WTC11 (cell line): ENCODE measurements around the gene FBLN7. TPM values are rescaled to one million over a fixed set of nuclear protein-coding genes. Genes with fewer than 3 reads are reported as not detected.

Experiments
- ATAC-seq: fragments of 200-7000 bp; cut with Tn5 transposase; 2 replicates; pipeline ENCODE4 v1.10.0; 2021; ENCODE audit warnings: mild to moderate bottlenecking, moderate library complexity
- CTCF ChIA-PET: fragments of 300-600 bp; sonication (Branson Sonifier 250); formaldehyde crosslinking; loops from one replicate; lab custom pipeline; 2021; ENCODE audit warnings: antibody characterized with exemption; lab: Charles Lee
- POLR2A ChIA-PET: fragments of 350-600 bp; sonication (Branson Sonifier 250); formaldehyde crosslinking; loops from one replicate; lab custom pipeline; 2021; ENCODE audit warnings: antibody characterized with exemption; lab: Charles Lee
- DNase-seq: peaks from one replicate; pipeline ENCODE4 v3.0.0; 2021; ENCODE audit warnings: low spot score
- H3K27ac Mint-ChIP-seq: 2 replicates; pipeline ENCODE4 v1.8.0; 2021; ENCODE audit warnings: mixed read lengths
- H3K27me3 Mint-ChIP-seq: 2 replicates; pipeline ENCODE4 v1.8.0; 2021; ENCODE audit warnings: low read depth, mild to moderate bottlenecking, moderate library complexity, mixed read lengths
- H3K36me3 Mint-ChIP-seq: 2 replicates; pipeline ENCODE4 v1.8.0; 2021; ENCODE audit warnings: mixed read lengths
- H3K4me1 Mint-ChIP-seq: 2 replicates; pipeline ENCODE4 v1.8.0; 2022; ENCODE audit warnings: mixed read lengths
- H3K4me3 Mint-ChIP-seq: 2 replicates; pipeline ENCODE4 v1.8.0; 2021; ENCODE audit warnings: mild to moderate bottlenecking, moderate library complexity, mixed read lengths
- H3K9me3 Mint-ChIP-seq: 2 replicates; pipeline ENCODE4 v1.8.0; 2021; ENCODE audit warnings: mixed read lengths
- FOXK1 ChIP-seq: sonication (generic); formaldehyde crosslinking; IDR thresholded peaks from 2 replicates; pipeline ENCODE4 v1.8.0; 2022; ENCODE audit warnings: mild to moderate bottlenecking, moderate library complexity, missing genetic modification reagents
- GRHL2 ChIP-seq: fragments of 250-450 bp; sonication (Bioruptor Pico); IDR thresholded peaks from 2 replicates; pipeline ENCODE4 v1.8.0; 2022; ENCODE audit warnings: mild to moderate bottlenecking, moderate library complexity; ENCODE audit not compliant: insufficient replicate concordance, severe bottlenecking
- MXD4 ChIP-seq: fragments of 250-450 bp; sonication (Bioruptor Pico); IDR thresholded peaks from 2 replicates; pipeline ENCODE4 v1.8.0; 2021; ENCODE audit warnings: mild to moderate bottlenecking, moderate library complexity, borderline replicate concordance
- NFE2L1 ChIP-seq: sonication (generic); formaldehyde crosslinking; IDR thresholded peaks from 2 replicates; pipeline ENCODE4 v1.8.1; 2023; ENCODE audit warnings: missing genetic modification reagents
- NR1H2 ChIP-seq: sonication (generic); formaldehyde crosslinking; IDR thresholded peaks from 2 replicates; pipeline ENCODE4 v1.9.0; 2021; ENCODE audit warnings: mild to moderate bottlenecking, moderate library complexity, missing genetic modification reagents
- TCF7 ChIP-seq: sonication (generic); formaldehyde crosslinking; IDR thresholded peaks from 2 replicates; pipeline ENCODE4 v1.8.0; 2022; ENCODE audit warnings: mild to moderate bottlenecking, low read depth, missing genetic modification reagents, moderate library complexity
- TEAD1 ChIP-seq: sonication (generic); formaldehyde crosslinking; IDR thresholded peaks from 2 replicates; pipeline ENCODE4 v1.8.0; 2022; ENCODE audit warnings: mild to moderate bottlenecking, missing genetic modification reagents
- ZNF396 ChIP-seq: fragments of 250-450 bp; sonication (Bioruptor Pico); IDR thresholded peaks from 2 replicates; pipeline ENCODE4 v1.8.0; 2021; ENCODE audit warnings: mild to moderate bottlenecking, moderate library complexity, borderline replicate concordance
- total RNA-seq: library from RNA; stranded (reverse); gene quantifications from 3 replicates; pipeline ENCODE4 v1.2.3, GENCODE V29; 2021
- TF ChIP-seq, protein P1 (sequence below): fragments of 200-600 bp; IDR thresholded peaks from 2 replicates; pipeline ENCODE4 v1.8.0; 2022; ENCODE audit warnings: antibody characterized with exemption
- TF ChIP-seq, protein P2 (sequence below): fragments of 250-450 bp; sonication (Bioruptor Pico); conservative IDR thresholded peaks from 2 replicates; pipeline ENCODE4 v1.9.0; 2021; ENCODE audit warnings: mild to moderate bottlenecking
- TF ChIP-seq, protein P3 (sequence below): sonication (generic); formaldehyde crosslinking; IDR thresholded peaks from 2 replicates; pipeline ENCODE4 v1.8.1; 2022; ENCODE audit warnings: missing genetic modification reagents, borderline replicate concordance
- TF ChIP-seq, protein P4 (sequence below): fragments of 250-450 bp; sonication (Bioruptor Pico); IDR thresholded peaks from 2 replicates; pipeline ENCODE4 v1.9.0; 2021; ENCODE audit warnings: mild to moderate bottlenecking
- TF ChIP-seq, protein P5 (sequence below): fragments of 250-450 bp; sonication (Bioruptor Pico); IDR thresholded peaks from 2 replicates; pipeline ENCODE4 v1.9.0; 2021; ENCODE audit warnings: mild to moderate bottlenecking
- TF ChIP-seq, protein P6 (sequence below): sonication (generic); formaldehyde crosslinking; IDR thresholded peaks from 2 replicates; pipeline ENCODE4 v1.8.1; 2022; ENCODE audit warnings: mild to moderate bottlenecking, moderate library complexity, missing genetic modification reagents
- TF ChIP-seq, protein P7 (sequence below): sonication (generic); formaldehyde crosslinking; IDR thresholded peaks from 2 replicates; pipeline ENCODE4 v1.8.0; 2023; ENCODE audit warnings: missing genetic modification reagents
- TF ChIP-seq, protein P8 (sequence below): sonication (generic); formaldehyde crosslinking; IDR thresholded peaks from 2 replicates; pipeline ENCODE4 v1.8.1; 2022; ENCODE audit warnings: mild to moderate bottlenecking, missing genetic modification reagents, moderate library complexity, borderline replicate concordance
- TF ChIP-seq, protein P9 (sequence below): sonication (generic); formaldehyde crosslinking; IDR thresholded peaks from 2 replicates; pipeline ENCODE4 v1.8.1; 2023; ENCODE audit warnings: mild to moderate bottlenecking, missing genetic modification reagents, borderline replicate concordance

Gene FBLN7
- total RNA-seq, 1 experiment from 2014 or later, result 0.55 TPM

DNA sequence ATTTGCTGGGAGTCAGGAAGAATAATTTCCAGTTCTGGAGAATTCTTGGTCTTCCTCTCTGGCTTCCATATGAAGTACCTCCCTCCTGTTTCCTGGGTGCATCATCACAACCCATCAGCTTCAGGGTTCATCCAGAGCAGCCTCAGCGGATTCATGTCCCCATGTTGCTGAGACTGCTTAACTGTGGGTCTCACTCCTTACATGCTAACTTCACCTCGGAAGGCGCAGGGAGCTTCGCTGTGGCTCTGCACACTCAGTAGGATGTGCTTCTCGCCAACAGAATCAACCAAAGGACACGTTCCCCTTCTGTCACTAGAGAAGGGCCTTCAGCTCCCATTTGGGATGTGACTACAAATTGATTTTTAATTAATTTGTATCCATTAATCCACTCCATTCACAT lies 24.2 kb downstream of the FBLN7 start (continued):
- TF ChIP-seq, protein P1, sequence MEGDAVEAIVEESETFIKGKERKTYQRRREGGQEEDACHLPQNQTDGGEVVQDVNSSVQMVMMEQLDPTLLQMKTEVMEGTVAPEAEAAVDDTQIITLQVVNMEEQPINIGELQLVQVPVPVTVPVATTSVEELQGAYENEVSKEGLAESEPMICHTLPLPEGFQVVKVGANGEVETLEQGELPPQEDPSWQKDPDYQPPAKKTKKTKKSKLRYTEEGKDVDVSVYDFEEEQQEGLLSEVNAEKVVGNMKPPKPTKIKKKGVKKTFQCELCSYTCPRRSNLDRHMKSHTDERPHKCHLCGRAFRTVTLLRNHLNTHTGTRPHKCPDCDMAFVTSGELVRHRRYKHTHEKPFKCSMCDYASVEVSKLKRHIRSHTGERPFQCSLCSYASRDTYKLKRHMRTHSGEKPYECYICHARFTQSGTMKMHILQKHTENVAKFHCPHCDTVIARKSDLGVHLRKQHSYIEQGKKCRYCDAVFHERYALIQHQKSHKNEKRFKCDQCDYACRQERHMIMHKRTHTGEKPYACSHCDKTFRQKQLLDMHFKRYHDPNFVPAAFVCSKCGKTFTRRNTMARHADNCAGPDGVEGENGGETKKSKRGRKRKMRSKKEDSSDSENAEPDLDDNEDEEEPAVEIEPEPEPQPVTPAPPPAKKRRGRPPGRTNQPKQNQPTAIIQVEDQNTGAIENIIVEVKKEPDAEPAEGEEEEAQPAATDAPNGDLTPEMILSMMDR, result no peak
- TF ChIP-seq MXD4 (CRISPR knock-in tag) (no peak), GRHL2 (CRISPR knock-in tag) (no peak), NR1H2 (CRISPR knock-in tag) (no peak), NFE2L1 (no peak)
- TF ChIP-seq, protein P2, sequence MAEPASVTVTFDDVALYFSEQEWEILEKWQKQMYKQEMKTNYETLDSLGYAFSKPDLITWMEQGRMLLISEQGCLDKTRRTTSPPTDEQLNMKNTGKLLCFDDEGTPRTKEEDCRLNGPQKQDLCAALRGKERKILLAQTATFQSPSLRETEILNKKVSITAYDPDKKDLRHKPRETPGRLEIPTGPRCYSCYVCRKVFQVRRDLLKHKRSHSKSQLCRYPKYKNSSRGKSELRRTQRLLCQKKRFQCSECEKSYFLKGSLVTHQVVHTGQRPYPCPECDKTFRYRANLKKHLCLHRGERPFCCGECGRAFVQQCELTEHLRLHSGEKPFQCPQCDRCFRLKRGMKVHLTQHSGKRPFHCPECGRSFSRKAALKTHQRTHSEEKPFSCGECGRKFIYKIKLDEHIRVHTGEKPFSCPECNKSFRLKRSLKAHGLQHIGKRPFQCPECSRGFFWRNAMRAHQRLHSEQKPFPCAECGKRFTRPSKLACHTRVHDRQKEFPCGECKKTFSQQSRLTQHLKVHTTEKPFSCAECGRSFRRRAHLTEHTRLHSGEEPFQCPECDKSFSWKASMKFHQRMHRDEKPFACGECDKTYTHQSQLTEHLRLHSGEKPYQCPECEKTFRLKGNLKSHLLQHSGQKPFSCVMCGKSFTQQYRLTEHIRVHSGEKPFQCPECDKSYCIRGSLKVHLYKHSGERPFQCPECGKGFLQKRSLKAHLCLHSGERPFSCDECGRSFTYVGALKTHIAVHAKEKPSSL (CRISPR knock-in tag), result no peak
- TF ChIP-seq, protein P3, sequence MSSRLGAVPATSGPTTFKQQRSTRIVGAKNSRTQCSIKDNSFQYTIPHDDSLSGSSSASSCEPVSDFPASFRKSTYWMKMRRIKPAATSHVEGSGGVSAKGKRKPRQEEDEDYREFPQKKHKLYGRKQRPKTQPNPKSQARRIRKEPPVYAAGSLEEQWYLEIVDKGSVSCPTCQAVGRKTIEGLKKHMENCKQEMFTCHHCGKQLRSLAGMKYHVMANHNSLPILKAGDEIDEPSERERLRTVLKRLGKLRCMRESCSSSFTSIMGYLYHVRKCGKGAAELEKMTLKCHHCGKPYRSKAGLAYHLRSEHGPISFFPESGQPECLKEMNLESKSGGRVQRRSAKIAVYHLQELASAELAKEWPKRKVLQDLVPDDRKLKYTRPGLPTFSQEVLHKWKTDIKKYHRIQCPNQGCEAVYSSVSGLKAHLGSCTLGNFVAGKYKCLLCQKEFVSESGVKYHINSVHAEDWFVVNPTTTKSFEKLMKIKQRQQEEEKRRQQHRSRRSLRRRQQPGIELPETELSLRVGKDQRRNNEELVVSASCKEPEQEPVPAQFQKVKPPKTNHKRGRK, result no peak
- TF ChIP-seq, protein P4, sequence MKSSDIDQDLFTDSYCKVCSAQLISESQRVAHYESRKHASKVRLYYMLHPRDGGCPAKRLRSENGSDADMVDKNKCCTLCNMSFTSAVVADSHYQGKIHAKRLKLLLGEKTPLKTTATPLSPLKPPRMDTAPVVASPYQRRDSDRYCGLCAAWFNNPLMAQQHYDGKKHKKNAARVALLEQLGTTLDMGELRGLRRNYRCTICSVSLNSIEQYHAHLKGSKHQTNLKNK (CRISPR knock-in tag), result no peak
- TF ChIP-seq, protein P5, sequence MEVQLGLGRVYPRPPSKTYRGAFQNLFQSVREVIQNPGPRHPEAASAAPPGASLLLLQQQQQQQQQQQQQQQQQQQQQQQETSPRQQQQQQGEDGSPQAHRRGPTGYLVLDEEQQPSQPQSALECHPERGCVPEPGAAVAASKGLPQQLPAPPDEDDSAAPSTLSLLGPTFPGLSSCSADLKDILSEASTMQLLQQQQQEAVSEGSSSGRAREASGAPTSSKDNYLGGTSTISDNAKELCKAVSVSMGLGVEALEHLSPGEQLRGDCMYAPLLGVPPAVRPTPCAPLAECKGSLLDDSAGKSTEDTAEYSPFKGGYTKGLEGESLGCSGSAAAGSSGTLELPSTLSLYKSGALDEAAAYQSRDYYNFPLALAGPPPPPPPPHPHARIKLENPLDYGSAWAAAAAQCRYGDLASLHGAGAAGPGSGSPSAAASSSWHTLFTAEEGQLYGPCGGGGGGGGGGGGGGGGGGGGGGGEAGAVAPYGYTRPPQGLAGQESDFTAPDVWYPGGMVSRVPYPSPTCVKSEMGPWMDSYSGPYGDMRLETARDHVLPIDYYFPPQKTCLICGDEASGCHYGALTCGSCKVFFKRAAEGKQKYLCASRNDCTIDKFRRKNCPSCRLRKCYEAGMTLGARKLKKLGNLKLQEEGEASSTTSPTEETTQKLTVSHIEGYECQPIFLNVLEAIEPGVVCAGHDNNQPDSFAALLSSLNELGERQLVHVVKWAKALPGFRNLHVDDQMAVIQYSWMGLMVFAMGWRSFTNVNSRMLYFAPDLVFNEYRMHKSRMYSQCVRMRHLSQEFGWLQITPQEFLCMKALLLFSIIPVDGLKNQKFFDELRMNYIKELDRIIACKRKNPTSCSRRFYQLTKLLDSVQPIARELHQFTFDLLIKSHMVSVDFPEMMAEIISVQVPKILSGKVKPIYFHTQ (CRISPR knock-in tag), result no peak

DNA sequence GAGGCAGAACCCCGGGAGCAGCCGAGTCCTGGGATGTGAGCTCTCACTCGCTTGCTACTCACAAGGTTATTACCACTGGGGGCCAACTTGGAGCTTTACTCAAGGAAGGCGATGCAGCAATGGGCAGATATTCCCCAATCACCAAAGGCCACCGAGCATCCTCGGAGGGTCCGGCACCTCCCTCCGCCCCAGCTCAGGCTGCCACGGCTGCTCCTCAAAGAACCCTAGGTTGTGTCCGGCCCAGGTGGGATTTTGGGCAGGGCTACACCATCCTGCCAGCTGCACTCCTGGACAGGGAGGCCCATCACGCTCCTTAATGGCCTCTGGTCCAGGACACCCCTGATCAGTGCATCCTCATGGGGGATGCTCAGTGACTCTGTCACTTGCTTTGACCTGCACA lies 24.8 kb downstream of the FBLN7 start:
- DNase-seq, result no peak
- Mint-ChIP-seq H3K4me3 (no peak overlapping the region), H3K27ac (no peak overlapping the region), H3K4me1 (no peaks in the 10 kb centered on the region), H3K36me3 (no peaks in the 10 kb centered on the region), H3K9me3 (no peaks in the 10 kb centered on the region), H3K27me3 (no peaks in the 10 kb centered on the region)
- ATAC-seq, result no peak
- CTCF ChIA-PET, result no interaction called here
- POLR2A ChIA-PET, result no interaction called here
- TF ChIP-seq, protein P6, sequence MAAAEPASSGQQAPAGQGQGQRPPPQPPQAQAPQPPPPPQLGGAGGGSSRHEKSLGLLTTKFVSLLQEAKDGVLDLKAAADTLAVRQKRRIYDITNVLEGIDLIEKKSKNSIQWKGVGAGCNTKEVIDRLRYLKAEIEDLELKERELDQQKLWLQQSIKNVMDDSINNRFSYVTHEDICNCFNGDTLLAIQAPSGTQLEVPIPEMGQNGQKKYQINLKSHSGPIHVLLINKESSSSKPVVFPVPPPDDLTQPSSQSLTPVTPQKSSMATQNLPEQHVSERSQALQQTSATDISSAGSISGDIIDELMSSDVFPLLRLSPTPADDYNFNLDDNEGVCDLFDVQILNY (CRISPR knock-in tag), result no peak
- TF ChIP-seq TCF7 (CRISPR knock-in tag) (no peak), FOXK1 (CRISPR knock-in tag) (no peak), ZNF396 (CRISPR knock-in tag) (no peak), TEAD1 (no peak)
- TF ChIP-seq, protein P7, sequence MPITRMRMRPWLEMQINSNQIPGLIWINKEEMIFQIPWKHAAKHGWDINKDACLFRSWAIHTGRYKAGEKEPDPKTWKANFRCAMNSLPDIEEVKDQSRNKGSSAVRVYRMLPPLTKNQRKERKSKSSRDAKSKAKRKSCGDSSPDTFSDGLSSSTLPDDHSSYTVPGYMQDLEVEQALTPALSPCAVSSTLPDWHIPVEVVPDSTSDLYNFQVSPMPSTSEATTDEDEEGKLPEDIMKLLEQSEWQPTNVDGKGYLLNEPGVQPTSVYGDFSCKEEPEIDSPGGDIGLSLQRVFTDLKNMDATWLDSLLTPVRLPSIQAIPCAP (CRISPR knock-in tag), result no peak
- TF ChIP-seq, protein P8, sequence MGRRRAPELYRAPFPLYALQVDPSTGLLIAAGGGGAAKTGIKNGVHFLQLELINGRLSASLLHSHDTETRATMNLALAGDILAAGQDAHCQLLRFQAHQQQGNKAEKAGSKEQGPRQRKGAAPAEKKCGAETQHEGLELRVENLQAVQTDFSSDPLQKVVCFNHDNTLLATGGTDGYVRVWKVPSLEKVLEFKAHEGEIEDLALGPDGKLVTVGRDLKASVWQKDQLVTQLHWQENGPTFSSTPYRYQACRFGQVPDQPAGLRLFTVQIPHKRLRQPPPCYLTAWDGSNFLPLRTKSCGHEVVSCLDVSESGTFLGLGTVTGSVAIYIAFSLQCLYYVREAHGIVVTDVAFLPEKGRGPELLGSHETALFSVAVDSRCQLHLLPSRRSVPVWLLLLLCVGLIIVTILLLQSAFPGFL (CRISPR knock-in tag), result no peak
- TF ChIP-seq, protein P9, sequence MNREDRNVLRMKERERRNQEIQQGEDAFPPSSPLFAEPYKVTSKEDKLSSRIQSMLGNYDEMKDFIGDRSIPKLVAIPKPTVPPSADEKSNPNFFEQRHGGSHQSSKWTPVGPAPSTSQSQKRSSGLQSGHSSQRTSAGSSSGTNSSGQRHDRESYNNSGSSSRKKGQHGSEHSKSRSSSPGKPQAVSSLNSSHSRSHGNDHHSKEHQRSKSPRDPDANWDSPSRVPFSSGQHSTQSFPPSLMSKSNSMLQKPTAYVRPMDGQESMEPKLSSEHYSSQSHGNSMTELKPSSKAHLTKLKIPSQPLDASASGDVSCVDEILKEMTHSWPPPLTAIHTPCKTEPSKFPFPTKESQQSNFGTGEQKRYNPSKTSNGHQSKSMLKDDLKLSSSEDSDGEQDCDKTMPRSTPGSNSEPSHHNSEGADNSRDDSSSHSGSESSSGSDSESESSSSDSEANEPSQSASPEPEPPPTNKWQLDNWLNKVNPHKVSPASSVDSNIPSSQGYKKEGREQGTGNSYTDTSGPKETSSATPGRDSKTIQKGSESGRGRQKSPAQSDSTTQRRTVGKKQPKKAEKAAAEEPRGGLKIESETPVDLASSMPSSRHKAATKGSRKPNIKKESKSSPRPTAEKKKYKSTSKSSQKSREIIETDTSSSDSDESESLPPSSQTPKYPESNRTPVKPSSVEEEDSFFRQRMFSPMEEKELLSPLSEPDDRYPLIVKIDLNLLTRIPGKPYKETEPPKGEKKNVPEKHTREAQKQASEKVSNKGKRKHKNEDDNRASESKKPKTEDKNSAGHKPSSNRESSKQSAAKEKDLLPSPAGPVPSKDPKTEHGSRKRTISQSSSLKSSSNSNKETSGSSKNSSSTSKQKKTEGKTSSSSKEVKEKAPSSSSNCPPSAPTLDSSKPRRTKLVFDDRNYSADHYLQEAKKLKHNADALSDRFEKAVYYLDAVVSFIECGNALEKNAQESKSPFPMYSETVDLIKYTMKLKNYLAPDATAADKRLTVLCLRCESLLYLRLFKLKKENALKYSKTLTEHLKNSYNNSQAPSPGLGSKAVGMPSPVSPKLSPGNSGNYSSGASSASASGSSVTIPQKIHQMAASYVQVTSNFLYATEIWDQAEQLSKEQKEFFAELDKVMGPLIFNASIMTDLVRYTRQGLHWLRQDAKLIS (CRISPR knock-in tag), result no peak
